ENCODE measurements around the gene TMEM269.

The TMEM269 gene, protein sequence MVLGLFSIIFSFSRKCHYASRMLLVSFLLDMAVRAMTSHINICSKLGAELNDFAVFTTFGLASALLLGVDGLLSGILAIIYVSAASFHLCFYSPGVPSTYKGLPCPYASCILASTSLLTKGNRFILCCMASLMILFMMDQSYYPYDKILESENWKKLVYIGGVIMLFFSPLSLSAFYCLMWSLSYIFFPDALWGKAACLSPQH

DNA sequence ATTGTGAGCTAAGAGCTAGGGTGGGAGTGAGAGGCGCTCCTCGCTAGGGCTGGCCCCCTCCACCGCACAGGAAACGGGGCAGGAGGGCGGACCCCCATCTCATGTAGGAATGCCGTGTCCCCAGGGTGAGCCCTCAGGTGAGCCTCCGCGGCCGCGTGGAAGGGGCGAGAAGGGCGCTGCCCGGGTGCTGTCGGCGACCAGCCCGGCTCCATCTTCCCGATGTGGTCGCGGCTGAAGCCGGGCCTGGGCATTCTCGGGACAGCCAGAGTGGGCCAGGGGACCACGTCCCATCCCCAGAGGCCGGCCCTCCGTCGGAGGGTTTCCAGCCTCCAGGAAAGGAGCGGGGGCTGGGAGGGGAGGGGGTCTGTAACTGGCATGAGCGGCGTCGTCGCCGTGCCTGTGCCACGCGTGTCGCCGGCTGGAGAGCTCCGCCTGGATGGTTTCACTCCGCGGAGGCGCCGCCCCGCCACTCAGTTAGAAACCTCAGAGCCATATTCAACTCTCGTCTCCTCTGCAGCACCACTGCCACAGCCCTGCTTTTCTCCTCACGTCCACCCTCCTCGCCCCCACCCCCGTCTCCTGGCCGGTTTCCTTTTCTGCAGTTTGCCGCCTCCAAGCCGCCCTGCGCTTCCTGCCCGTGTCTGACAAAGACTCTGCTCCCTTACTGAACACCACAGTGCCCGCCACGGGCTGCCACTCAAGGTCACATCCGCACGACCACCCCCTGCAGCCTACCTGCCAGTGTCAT lies at the start of gene TMEM269:
Gene TMEM269, plus strand, starts transcription at position 46 of the 748 bp plus-strand sequence. CDS start 4,903 bp downstream, outside the sequence.
- no peak for DNase-seq

DNA sequence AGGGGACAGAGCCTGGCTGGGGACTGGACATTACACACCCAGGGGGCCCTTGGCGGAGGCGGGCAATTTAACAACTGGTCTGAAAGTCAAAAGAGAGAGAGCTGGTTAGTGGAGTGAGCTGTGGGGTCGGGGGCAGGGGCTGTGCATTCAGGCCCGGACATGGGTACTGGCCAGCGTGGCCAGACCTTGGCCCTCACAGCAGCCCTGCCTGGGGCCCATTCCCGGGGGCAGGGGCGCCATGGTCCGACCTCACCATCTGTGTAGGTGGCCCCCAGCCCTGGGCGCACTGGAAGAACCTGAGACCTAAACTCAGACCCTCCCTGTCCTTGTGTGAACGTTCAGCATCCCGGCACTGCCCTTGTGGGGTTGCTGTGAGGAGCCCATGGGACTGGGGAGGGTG lies 49.7 kb upstream of the TMEM269 start:
- DNase-seq = no peak

DNA sequence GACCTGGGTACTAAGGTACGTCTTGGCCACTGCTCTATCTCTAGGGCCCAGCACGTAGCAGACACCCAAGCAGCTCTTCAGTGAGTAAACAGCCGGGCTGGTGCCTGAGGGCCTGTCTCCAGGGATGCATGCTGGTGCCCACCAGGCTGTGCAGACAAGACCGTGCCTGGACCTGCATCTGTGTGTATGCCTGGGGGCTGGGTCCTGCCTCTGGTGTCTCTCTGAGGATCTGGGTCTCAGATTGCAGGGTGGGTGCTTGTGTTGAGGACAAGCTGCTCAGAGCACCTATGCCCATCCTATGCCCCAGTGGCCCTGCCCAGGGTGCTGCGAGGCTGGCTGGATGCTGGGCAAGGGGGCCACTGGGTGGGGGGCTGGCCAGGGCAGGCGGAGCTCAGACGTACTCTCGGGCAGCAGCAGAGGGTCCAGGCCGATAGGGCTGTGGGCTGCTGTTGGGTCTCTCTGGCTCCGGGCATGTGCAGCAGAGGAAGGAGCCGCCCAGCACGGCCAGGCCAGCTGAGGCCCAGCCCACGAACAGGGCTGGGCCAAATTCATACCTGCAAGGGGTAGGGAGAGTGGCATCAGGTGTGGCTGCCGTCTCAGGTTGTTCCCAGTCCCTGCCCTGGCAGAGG lies 49.2 kb upstream of the TMEM269 start:
- DNase-seq = no peak

DNA sequence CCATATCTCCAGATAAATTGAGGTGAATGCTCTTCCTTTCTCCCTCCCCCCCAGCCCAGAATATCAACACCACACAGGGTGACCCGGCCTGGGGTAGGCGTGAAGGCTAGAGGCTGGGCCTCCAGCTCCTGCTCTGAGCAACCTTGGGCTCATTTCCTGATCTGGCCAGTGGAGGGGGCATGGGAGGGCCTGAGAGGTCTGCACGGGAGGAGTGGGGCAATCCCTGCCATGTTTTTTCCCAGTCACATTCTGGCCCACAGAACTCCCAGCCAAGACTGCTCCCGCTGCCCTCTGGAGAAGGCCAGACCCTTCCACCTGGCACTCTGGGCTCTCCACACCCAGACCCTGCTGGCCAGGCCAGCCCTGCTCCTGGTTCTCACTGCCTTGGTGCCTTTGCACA lies 48.6 kb upstream of the TMEM269 start:
- DNase-seq = no peak

DNA sequence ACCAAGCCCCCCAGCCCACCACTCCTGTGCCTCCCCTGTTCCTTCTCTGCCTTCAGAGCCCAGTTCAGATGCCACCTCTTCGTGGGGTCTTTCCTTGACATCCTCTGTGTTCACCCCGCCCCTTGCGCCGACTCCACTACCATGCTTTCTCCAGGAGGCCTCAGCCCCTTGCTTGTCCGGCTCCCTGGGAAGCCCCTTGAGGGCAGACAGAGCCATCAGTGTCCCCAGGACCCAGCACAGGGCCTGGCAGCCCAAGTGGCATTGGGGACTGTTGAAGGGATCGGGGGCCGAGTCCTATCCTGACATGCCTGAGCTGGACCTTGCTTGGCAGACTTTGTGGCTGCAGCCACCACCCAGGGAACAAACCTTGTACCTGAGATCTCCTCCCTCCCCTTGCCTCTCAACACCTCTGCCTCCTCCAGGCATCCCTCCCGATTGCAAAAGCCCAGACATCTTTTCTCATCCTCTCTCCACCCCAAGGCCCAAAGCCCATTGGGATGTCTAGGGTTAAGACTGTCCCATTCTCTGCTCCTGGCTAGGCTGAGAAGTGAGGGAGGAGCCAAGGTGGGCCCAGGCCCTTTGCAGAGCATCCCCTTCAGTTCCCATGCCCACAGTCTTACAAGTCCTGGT lies 48.1 kb upstream of the TMEM269 start:
- DNase-seq = no peak

DNA sequence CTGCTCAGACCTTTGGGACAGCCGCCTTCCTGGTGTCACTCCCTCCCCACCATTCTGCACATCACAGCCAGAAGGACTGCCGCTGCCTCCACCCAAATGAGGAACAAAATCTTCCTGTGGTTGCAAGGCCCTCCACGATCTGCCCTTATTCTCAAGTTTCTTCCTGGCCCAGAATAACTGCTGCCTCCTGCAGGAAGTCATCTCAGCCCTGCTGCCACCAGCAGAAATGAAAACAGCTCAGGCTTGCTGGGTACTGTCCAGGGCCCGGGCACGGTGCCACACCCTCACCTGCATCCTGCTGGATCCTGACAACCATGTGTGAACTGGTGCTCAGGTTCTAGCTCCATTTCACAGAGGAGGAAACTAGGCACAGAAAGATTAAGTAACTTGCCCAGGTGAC lies 47.5 kb upstream of the TMEM269 start:
- no peak for DNase-seq

DNA sequence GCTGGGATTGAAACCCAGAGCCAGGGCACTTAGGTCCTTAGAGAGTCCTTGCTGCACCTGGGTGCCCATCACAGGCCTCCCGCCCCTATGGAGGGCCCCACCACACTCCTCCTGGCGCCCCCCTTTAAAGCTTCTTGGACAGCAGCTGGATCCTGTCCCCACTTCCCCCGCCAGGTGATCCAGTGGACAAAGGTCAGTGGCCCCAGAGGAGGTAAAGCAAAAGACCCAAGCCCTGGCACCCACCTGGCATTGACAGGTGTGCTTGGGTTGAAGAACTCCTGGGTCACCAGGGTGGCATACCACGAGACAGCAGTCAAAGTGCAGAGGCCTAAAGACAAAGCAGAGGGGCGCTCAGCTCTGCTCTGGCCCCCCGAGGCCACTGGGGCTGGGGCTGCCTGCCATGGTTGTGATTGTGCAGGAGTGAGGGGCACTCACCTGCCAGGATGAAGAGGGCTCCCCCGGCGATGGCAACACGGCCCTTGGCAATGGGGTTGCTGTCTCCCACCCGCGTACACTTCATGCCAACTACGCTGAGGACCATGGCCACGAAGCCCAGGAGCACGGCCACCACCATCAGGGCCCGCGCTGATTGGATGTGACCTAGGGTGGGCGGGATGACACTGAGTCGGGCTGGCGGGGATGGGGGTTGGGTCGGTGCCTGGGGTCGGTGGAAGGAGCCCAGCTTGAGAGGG lies 46.7 kb upstream of the TMEM269 start:
- no peak for DNase-seq

DNA sequence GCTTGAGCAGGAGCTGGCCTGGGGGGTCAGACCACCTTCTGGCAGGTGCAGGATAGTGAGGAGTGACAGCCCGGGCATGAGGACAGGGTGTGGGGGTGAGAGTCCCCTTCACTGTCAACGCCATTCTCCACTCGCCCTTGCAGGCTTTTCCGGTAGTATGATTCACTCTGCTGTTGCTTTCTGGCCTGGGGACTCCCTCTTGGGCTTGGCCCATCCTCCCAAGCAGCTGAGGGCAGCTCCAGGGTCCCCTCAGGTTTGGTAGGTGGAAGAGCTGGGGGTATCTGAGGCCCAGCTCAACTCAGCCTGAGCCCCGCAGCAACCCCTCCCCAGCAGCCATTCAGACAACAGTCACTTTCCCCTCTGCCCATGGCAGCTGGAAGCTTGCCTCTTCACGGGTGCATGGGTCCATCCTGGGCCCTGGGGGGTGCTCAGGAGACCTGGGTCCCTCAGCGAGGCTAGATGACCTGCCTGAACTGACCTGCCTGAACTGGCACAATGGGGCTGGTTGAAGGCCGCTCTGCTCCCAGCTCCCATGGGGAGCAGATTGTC lies 46.0 kb upstream of the TMEM269 start:
- DNase-seq = no peak

DNA sequence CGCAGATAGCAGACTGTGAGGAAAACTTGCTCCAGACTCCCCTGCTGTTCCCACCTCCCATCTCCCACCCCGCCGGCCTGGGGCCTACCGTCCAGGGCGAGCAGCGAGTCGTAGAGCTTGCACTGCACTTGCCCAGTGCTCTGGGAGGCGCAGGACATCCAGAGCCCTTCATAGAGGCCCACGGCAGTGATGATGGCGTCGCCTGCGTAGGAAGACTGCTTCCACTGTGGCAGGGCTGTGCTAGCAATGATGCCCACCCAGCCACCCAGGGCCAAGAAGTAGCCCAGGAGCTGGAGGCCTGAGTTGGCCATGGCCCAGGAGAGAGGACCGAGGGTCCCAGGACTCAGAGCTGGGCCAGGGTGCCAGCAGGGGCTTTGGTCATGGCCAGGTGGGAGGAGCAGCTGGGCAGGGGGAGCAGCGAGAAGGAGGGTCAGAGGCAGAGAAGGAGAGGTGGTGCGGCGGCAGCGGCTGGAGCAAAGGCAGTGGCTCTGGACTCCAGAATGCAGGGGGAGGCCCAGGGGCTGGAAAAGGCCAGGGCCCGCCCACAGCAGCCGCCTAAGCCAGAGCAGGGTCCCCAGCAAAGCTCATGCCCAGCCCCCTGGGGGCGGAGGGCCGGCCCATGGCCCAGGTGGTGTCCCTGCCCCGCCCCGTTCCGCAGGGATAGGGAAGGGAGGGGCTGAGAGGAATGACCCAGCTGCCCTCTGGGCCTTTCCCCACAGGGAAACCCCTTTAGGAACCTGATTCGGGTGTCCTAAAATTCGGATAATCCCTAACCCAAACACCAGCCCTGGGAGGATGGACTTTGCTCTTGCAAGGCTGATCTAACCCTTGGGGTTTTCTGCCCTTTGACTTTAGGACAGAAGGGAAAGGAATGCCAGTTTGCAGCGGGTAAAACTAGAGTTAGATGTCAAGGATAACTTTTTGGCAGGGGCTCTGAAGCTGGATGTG lies 44.8 kb upstream of the TMEM269 start, which contains the start of gene CLDN19:
Gene CLDN19, minus strand, starts transcription at position 484 of the 948 bp plus-strand sequence. Its CDS starts 173 bp downstream, at position 311.
- DNase-seq = no peak

DNA sequence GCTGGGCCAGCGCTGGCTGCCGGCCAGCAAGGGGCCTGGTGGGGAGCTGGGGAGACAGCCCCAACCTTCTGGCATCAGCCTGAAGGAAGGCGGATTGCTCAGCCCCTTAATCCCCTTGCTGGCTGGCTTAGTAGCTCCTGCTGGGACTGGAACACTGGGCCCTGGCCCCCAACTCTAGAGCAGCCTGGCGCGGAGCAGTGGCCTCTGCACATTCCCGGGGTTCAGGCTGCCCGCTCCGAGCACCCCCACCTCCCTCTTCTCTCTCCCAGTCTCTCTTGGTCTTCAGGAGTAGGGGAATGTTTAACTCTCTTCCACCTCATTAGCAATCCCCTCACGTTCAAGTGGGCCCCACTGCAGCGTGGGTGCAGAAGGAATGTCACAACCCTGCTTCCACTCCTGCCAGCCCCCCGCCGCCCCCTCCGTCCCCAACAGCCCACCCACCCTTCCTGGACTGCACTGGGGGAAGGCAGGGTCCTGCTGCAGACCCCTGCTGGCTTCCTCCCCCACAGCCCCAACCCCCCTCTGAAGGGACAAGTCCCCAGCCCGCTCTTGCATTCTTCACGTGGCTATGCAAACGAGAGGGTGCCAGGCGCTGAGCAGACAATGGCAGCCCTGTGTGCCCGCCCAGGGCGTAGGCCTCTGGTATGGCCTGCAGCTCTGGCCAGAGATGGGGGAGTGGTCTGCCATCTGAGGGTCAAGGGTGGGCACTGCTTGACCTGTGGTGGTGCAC lies 43.8 kb upstream of the TMEM269 start:
- no peak for DNase-seq

DNA sequence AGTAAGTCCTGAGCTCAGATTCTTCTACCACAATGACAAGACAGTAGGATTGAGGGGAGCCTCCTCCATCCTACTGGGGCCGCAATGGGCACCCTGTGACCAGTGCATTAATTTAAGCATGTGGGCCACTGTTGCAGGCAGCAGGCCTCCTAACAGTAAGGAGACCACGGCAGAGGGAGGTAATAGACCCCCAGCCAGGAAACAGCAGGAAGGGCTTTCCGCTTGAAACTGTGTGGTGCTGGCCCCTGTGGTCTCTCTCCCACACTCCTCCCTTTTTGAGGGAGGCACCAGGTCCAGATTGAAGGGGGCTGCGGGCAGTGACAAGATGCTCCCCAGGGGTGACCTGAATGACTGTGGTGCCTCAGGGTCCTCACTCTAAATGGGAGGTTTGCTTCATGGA lies 43.1 kb upstream of the TMEM269 start:
- DNase-seq = no peak

DNA sequence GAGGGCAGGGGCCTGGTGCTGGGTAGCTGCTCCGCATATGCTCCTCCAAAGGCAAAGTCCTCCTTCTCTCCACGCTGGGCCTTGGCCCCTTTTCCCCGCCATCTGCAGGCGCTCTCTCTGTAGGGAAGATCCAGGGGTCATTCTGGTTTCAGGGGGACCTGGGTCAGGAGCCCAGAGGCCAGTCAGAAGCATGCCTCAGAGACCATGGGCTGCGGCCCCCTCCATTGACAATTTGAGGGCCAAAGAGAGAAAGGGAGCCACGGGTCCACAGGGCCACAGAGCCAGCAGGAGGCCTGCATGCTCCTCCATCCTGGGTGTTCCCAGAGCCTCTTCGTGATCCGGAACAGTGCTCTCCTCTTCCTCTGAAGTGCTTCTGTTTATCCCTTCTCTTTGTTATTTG lies 42.6 kb upstream of the TMEM269 start:
- no peak for DNase-seq

DNA sequence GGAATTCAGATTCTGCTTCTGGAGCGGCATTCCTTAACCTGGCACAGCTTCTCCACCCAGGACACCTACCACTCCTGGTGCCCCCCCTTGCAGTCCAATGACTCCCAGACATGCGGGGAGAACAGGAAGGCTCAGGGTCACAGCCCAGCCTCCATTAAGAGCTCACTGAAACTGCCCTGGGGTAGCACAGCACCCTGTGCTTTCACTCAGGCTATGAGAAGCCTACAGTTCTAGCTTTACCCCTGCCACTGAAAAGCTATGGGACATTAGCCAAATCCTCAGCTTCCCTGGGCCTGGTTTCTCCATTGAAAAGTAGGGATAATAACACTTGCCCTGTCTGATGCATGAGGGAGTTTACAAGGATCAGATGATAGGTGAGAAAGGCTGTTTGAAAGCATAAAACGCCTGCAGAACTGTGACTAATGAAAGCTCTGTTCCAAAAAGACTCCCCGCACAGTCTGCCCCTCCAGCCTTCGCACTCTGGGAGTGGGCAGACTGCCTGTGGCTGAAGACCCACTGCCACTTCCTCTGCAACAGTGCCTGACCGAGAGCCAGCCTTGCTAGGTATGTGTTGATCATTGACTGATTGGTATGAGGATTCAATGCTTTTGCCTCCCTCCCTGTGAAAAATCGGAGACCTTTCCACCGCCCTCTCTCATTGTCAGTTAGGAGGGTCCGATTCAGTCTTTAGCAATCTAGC lies 42.0 kb upstream of the TMEM269 start:
- DNase-seq = no peak

DNA sequence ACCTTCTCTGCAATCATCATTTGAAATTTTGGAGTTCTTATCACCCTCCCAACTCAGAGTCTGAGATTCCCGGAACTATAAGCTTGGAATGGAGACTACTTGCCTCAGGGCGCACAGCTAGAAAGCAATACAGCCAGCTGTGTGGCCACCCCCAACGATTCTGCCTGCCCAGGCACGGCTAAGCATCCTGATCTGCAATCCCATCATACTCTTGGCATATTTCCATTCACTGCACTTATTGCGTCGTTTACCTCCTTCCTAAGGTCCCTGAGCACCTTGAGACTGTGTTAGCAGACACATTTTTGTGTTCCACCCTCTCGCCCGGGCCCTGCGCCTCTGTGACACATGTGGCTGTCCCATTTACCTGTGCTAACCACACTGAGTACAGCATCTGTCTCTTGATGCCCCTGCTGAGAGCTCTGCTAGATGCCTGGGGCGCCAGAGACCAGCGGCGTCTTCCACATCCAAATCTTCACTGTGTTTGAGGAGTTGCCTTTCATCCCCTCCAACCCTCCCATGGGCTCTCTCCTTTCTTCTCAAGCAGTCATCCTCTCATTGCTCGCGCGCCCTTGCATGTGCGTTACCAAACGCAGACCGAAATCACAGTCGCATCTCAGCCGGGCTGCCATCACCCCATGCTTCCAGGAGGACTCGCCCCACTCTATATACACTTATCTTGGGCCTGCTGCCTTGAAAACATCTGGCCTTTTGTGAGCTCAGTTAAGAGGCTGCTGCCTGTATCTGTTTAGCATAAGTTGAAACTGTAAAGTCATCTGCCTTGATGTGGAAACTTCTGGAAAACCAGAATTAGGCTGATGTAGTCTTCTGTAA lies 41.3 kb upstream of the TMEM269 start:
- no peak for DNase-seq

DNA sequence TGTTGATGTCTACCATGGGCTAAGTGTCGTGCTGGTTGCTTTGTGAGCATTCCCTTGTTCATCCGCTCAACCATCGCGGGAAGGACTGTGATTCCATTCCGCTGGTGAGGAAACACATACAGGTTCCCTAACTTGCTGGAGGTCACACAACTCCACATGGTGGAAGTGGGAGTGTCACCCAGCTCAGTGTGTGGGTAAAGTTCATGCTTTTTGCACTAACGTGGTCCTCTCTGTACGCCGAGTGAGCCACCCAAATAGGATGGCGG lies 40.7 kb upstream of the TMEM269 start:
- no peak for DNase-seq

DNA sequence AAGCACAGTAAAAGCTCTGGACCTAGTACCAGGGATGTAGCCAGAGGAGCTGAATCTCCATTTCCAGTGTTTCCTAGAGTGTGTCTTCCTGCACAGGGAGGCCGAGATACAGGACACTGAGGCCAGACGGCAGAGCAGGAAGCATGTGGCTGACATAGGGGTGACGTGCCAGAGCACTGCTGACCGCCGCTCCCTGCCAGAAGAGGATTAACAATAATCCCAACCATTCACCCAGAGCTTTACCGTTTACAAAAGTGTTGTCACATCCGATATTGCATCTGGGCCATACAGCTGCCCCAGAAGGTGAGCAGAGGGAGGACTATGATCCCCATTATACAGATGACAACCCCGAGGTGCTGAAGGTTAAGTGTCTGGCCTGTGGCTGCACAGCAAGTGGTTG lies 38.9 kb upstream of the TMEM269 start:
- no peak for DNase-seq

DNA sequence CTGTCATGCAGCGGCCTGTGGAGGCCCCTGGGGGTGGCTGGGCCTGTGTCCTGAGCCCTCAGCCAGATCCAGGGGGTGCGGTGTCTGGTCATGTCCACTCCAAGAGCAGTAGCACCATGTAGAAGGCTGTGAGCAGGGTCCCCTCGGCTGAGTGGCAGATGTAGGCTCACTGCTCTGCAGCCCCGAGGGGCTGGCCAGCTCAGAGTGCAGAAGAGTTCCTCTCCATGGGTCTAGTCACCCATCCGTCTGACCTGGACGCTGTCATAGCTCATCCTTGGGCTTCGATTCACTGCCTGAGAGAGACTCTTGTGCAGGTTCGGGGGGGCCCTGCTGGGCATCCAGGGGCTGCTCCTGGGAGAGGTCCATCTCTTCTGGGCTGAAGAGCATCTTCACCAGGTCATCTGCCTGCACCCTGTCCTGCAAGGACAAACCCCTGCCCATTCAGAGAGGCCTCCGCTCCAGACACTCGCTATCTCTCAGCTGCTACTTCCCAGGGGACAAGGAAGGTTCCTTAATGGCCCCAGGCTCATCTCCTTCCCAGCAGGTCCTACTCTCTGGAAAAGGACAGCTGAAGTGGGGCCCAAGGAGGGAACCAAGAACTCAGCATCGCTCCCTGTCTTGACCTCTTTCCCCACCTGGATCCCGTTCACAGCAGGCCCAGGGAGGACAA lies 38.2 kb upstream of the TMEM269 start:
- DNase-seq = no peak

DNA sequence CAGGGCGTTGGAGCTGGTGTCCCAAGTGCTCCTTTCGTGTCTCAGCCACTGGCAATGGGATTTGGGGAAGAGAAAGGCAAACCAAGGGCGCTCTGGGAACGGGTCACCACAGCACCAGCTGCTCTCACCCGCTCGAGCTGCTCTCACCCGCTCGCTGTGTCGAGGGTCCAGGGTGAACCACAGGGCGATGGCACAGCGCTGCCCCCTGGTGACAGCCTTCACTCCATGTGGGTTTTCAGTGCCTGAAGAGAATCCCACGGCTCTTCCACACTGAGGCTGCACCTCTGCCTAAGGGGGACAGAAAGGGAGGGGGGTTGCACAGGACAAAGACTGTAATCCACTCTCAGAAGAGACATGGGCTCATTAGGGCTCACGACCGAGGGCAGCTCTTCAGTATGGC lies 37.7 kb upstream of the TMEM269 start:
- no peak for DNase-seq

DNA sequence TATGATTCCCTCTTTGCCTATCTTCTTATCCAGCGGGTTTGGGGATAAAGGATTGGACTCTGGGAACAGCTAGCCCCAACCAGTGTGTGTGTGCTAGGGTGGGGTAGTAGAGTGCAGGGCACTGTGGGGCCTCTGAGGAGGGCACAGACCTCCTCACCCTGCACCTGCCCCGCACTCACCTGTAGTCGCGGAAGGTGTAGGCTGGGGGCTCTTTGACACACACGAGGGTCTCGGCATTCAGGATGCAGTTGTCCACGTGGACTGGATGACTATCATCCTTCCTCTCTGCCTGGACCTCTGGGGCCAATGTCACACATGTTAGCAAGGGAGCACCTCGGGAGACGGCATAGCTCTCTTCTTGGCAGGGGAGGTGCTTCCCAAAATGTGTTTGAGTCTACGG lies 36.8 kb upstream of the TMEM269 start:
- no peak for DNase-seq

Measured in NCI-H1417 treated with DMSO at 0.1 percent for 48 hours (cell line).